H9 (cell line): ENCODE results near the gene FARS2. TPM values are rescaled to one million over a fixed set of nuclear protein-coding genes. Genes with fewer than 3 reads are reported as not detected.

Experiments used
- DNase-seq: peaks from one replicate; pipeline ENCODE4 v3.0.0-alpha.2; 2017
- H2AFZ ChIP-seq: one replicate; pipeline ENCODE4 v1.6.1; 2013; ENCODE audit warnings: mild to moderate bottlenecking, low read length, control low read depth, moderate library complexity
- H2AK5ac ChIP-seq: 2 replicates; pipeline ENCODE4 v1.6.1; 2013; ENCODE audit warnings: low read length, control low read depth, mixed read lengths; ENCODE audit not compliant: insufficient read length
- H2BK120ac ChIP-seq: one replicate; pipeline ENCODE4 v1.6.1; 2013; ENCODE audit warnings: low read depth, mild to moderate bottlenecking, low read length, control low read depth, inconsistent platforms; ENCODE audit not compliant: poor library complexity, severe bottlenecking
- H2BK12ac ChIP-seq: 2 replicates; pipeline ENCODE4 v1.6.1; 2013; ENCODE audit warnings: low read length, control low read depth, mixed read lengths, low read depth; ENCODE audit not compliant: insufficient read length
- H2BK15ac ChIP-seq: 2 replicates; pipeline ENCODE4 v1.6.1; 2013; ENCODE audit warnings: low read depth, low read length, control low read depth
- H2BK20ac ChIP-seq: one replicate; pipeline ENCODE4 v1.6.1; 2013; ENCODE audit warnings: low read depth, mild to moderate bottlenecking, low read length, control low read depth, inconsistent platforms; ENCODE audit not compliant: poor library complexity, severe bottlenecking
- H2BK5ac ChIP-seq: 2 replicates; pipeline ENCODE4 v1.6.1; 2013; ENCODE audit warnings: low read length, control low read depth, mixed read lengths; ENCODE audit not compliant: insufficient read length
- H3K14ac ChIP-seq: 2 replicates; pipeline ENCODE4 v1.6.1; 2013; ENCODE audit warnings: low read length, control low read depth; ENCODE audit not compliant: insufficient read depth
- H3K18ac ChIP-seq: 2 replicates; pipeline ENCODE4 v1.6.1; 2013; ENCODE audit warnings: low read depth, mild to moderate bottlenecking, mixed read lengths, low read length, control low read depth; ENCODE audit not compliant: insufficient read length
- H3K23ac ChIP-seq: 2 replicates; pipeline ENCODE4 v1.6.1; 2013; ENCODE audit warnings: low read length, control low read depth, mixed read lengths, low read depth; ENCODE audit not compliant: insufficient read length
- H3K23me2 ChIP-seq: 2 replicates; pipeline ENCODE4 v1.6.1; 2013; ENCODE audit warnings: low read depth, mild to moderate bottlenecking, mixed read lengths, low read length, control low read depth; ENCODE audit not compliant: insufficient read length, poor library complexity, severe bottlenecking
- H3K27ac ChIP-seq: 2 replicates; pipeline ENCODE4 v1.5.1; 2013; ENCODE audit warnings: low read length, control low read depth, mixed read lengths, low read depth; ENCODE audit not compliant: insufficient read length
- H3K27me3 ChIP-seq: 2 replicates; pipeline ENCODE4 v1.6.1; 2013; ENCODE audit warnings: low read length, control low read depth, inconsistent platforms; ENCODE audit not compliant: insufficient read depth
- H3K4ac ChIP-seq: 2 replicates; pipeline ENCODE4 v1.6.1; 2013; ENCODE audit warnings: low read depth, mild to moderate bottlenecking, control low read depth, inconsistent platforms, low read length, moderate library complexity
- H3K4me1 ChIP-seq: 2 replicates; pipeline ENCODE4 v1.6.1; 2013; ENCODE audit warnings: low read length, control low read depth, inconsistent platforms; ENCODE audit not compliant: insufficient read depth
- H3K4me2 ChIP-seq: 2 replicates; pipeline ENCODE4 v1.6.1; 2013; ENCODE audit warnings: low read length, control low read depth, mixed read lengths; ENCODE audit not compliant: insufficient read length, insufficient read depth
- H3K56ac ChIP-seq: 2 replicates; pipeline ENCODE4 v1.6.1; 2013; ENCODE audit warnings: low read depth, mild to moderate bottlenecking, mixed read lengths, low read length, control low read depth; ENCODE audit not compliant: insufficient read length
- H3K79me1 ChIP-seq: 2 replicates; pipeline ENCODE4 v1.6.1; 2013; ENCODE audit warnings: low read depth, mild to moderate bottlenecking, moderate library complexity, low read length, control low read depth, inconsistent platforms; ENCODE audit not compliant: insufficient read depth, poor library complexity, severe bottlenecking
- H3K79me2 ChIP-seq: 2 replicates; pipeline ENCODE4 v1.6.1; 2013; ENCODE audit warnings: low read length, control low read depth, inconsistent platforms; ENCODE audit not compliant: insufficient read depth
- H3K9ac ChIP-seq: 2 replicates; pipeline ENCODE4 v1.6.1; 2013; ENCODE audit warnings: low read length, control low read depth, mixed read lengths; ENCODE audit not compliant: insufficient read length; ENCODE audit errors: extremely low read depth
- H3K9me3 ChIP-seq: one replicate; pipeline ENCODE4 v1.6.1; 2013; ENCODE audit warnings: low read depth, low read length, inconsistent platforms; ENCODE audit not compliant: control insufficient read depth
- H3T11ph ChIP-seq: one replicate; pipeline ENCODE4 v1.6.1; 2013; ENCODE audit warnings: mild to moderate bottlenecking, low read length, control low read depth, inconsistent platforms
- H4K20me1 ChIP-seq: one replicate; pipeline ENCODE4 v1.6.1; 2013; ENCODE audit not compliant: control insufficient read depth, insufficient read length, insufficient read depth
- H4K5ac ChIP-seq: 2 replicates; pipeline ENCODE4 v1.6.1; 2013; ENCODE audit warnings: low read depth, mild to moderate bottlenecking, mixed read lengths, low read length, control low read depth; ENCODE audit not compliant: insufficient read length
- H4K8ac ChIP-seq: replicated peaks from 2 replicates; pipeline ENCODE4 v1.6.1; 2013; ENCODE audit warnings: low read length, control low read depth, mixed read lengths, low read depth; ENCODE audit not compliant: insufficient read length
- H4K91ac ChIP-seq: 2 replicates; pipeline ENCODE4 v1.6.1; 2013; ENCODE audit warnings: low read depth, mild to moderate bottlenecking, moderate library complexity, mixed read lengths, low read length, control low read depth; ENCODE audit not compliant: insufficient read length
- H3K27ac Mint-ChIP-seq, 3 experiments: 2 replicates in 2 of 3; 3 replicates in 1 of 3; pipeline ENCODE4 v1.8.0; 2020 to 2021; ENCODE audit warnings: mixed read lengths in 3 of 3, mild to moderate bottlenecking in 1 of 3, moderate library complexity in 1 of 3
- H3K27me3 Mint-ChIP-seq: 2 replicates; pipeline ENCODE4 v1.8.0; 2021; ENCODE audit warnings: low read depth, mild to moderate bottlenecking, moderate library complexity, mixed read lengths
- H3K36me3 Mint-ChIP-seq, 3 experiments: 2 replicates in 2 of 3; 3 replicates in 1 of 3; pipeline ENCODE4 v1.8.0; 2020 to 2021; ENCODE audit warnings: low read depth in 3 of 3, mixed read lengths in 3 of 3; ENCODE audit not compliant: insufficient read depth in 1 of 3
- H3K4me1 Mint-ChIP-seq, 2 experiments: 2 replicates each; pipeline ENCODE4 v1.8.0; 2020; ENCODE audit warnings: mixed read lengths in 2 of 2
- H3K4me3 Mint-ChIP-seq, 2 experiments: 2 replicates in 1 of 2; 3 replicates in 1 of 2; pipeline ENCODE4 v1.8.0; 2020 to 2021; ENCODE audit warnings: mild to moderate bottlenecking in 2 of 2, mixed read lengths in 2 of 2, moderate library complexity in 1 of 2
- H3K9me3 Mint-ChIP-seq, 2 experiments: 2 replicates in 1 of 2; 3 replicates in 1 of 2; pipeline ENCODE4 v1.8.0; 2020; ENCODE audit warnings: mild to moderate bottlenecking in 2 of 2, mixed read lengths in 2 of 2, moderate library complexity in 1 of 2
- CTCF ChIP-seq: fragments of 200-600 bp; sonication (generic); conservative IDR thresholded peaks from 3 replicates; pipeline ENCODE4 v1.8.0; 2021; ENCODE audit warnings: antibody characterized with exemption, mild to moderate bottlenecking
- WGBS: extraction: QIAGEN DNeasy Blood & Tissue Kit; methylation state at CpG from one replicate; pipeline ENCODE4 v1.1.7; 2013; ENCODE audit warnings: missing lambda C conversion rate, low lambda C conversion rate, mixed read lengths; ENCODE audit not compliant: insufficient read length; ENCODE audit errors: extremely low coverage; 5-methylcytosine and 5-hydroxymethylcytosine counted together
- total RNA-seq: library from RNA; stranded (reverse); gene quantifications from 2 replicates; pipeline ENCODE4 v1.2.1, GENCODE V29; 2021

Gene FARS2
- total RNA-seq, 1 experiment from 2014 or later: 8.5 TPM

GRCh38 chr6:5599127-5599526, 337.8 kb downstream of the FARS2 start:
- Histone ChIP-seq H2BK20ac (no peak overlapping the region), H4K5ac (no peak overlapping the region), H3K4me1 (no peaks in the 10 kb centered on the region), H3K4me2 (no peak overlapping the region), H2BK5ac (no peak overlapping the region), H2BK15ac (no peak overlapping the region), H4K20me1 (no peaks in the 10 kb centered on the region), H3K79me1 (no peaks in the 10 kb centered on the region), H3K23ac (no peak overlapping the region), H3K79me2 (no peaks in the 10 kb centered on the region), H2AFZ (no peak overlapping the region), H3K27me3 (no peaks in the 10 kb centered on the region), H3K14ac (no peak overlapping the region), H3T11ph (no peak overlapping the region), H3K27ac (no peak overlapping the region), H3K23me2 (no peaks in the 10 kb centered on the region), H2AK5ac (no peak overlapping the region), H4K8ac (no peak overlapping the region), H2BK12ac (no peak overlapping the region), H3K56ac (no peak overlapping the region), H3K4ac (no peak overlapping the region), H3K18ac (no peak overlapping the region), H2BK120ac (no peak overlapping the region), H3K9me3 (no peaks in the 10 kb centered on the region), H4K91ac (no peak overlapping the region), H3K9ac (no peak overlapping the region)
- Mint-ChIP-seq H3K27ac (no peak overlapping the region), H3K4me3 (no peak overlapping the region), H3K27me3 (no peaks in the 10 kb centered on the region), H3K4me1 (peaks cover 3 to 5% of the 10 kb centered on the region in 2 experiments; a peak in 1 of 4 replicates), H3K36me3 (no peaks in the 10 kb centered on the region), H3K9me3 (no peaks in the 10 kb centered on the region)
- no peak for TF ChIP-seq CTCF
- DNase-seq: no peak
- 100% methylated on average over 1 of the region's 8 CpGs for WGBS
